IPS DF 6.9 (cell line): ENCODE results near the gene PCDHA13.
"Not testable (repeated sequence)": the region's sequence is repeated elsewhere in the genome, so short reads cannot be mapped to it uniquely, and the experiment has no call there.

Source experiments
- DNase-seq: peaks from one replicate; pipeline ENCODE4 v3.0.0-alpha.2; 2013; ENCODE audit warnings: low read depth, low spot score
- H3K27ac ChIP-seq: one replicate; pipeline ENCODE4 v1.5.1; 2013; ENCODE audit warnings: low read length, control low read depth
- H3K27me3 ChIP-seq: 2 replicates; pipeline ENCODE4 v1.6.1; 2013; ENCODE audit warnings: mild to moderate bottlenecking, low read length; ENCODE audit not compliant: control insufficient read depth, insufficient read depth
- H3K36me3 ChIP-seq: 2 replicates; pipeline ENCODE4 v1.6.1; 2013; ENCODE audit warnings: low read length; ENCODE audit not compliant: control insufficient read depth, insufficient read depth
- H3K4me1 ChIP-seq: 2 replicates; pipeline ENCODE4 v1.6.1; 2013; ENCODE audit warnings: low read length; ENCODE audit not compliant: control insufficient read depth, insufficient read depth
- H3K4me3 ChIP-seq: 2 replicates; pipeline ENCODE4 v1.5.1; 2013; ENCODE audit warnings: mild to moderate bottlenecking, low read length
- H3K9me3 ChIP-seq: 2 replicates; pipeline ENCODE4 v1.6.1; 2013; ENCODE audit warnings: low read length, inconsistent platforms; ENCODE audit not compliant: control insufficient read depth, insufficient read depth
- WGBS: extraction: QIAGEN DNeasy Blood & Tissue Kit; methylation state at CpG from one replicate; pipeline ENCODE4 v1.1.7; 2013; ENCODE audit warnings: mixed read lengths, missing lambda C conversion rate; ENCODE audit not compliant: insufficient read length, insufficient coverage; 5-methylcytosine and 5-hydroxymethylcytosine counted together

PCDHA13 gene

DNA sequence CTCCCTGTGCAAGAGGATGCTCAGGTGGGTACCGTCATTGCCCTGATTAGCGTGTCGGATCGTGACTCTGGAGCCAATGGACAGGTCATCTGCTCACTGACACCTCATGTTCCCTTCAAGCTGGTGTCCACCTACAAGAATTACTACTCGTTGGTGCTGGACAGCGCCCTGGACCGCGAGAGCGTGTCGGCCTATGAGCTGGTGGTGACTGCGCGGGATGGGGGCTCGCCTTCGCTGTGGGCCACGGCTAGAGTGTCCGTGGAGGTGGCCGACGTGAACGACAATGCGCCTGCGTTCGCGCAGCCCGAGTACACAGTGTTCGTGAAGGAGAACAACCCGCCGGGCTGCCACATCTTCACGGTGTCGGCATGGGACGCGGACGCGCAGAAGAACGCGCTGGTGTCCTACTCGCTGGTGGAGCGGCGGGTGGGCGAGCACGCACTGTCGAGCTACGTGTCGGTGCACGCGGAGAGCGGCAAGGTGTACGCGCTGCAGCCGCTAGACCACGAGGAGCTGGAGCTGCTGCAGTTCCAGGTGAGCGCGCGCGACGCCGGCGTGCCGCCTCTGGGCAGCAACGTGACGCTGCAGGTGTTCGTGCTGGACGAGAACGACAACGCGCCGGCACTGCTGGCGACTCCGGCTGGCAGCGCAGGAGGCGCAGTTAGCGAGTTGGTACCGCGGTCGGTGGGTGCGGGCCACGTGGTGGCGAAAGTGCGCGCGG is 5.2 kb upstream of the PCDHA13 start:
- not testable (repeated sequence) for H3K27me3 ChIP-seq, DNase-seq, H3K27ac ChIP-seq, H3K4me3 ChIP-seq, H3K4me1 ChIP-seq, H3K36me3 ChIP-seq, H3K9me3 ChIP-seq
- WGBS = no CpG with 5 or more reads among the region's 80 CpGs

DNA sequence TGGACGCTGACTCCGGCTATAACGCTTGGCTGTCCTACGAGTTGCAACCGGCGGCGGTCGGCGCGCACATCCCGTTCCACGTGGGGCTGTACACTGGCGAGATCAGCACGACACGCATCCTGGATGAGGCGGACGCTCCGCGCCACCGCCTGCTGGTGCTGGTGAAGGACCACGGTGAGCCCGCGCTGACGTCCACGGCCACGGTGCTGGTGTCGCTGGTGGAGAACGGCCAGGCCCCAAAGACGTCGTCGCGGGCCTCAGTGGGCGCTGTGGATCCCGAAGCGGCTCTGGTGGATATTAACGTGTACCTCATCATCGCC is 4.7 kb upstream of the PCDHA13 start:
- no peak for DNase-seq
- WGBS = no CpG with 5 or more reads among the region's 37 CpGs
- Histone ChIP-seq H3K27me3 (no peaks in the 10 kb centered on the region), H3K27ac (no peak overlapping the region), H3K4me1 (peaks cover 2% of the 10 kb centered on the region; the same call in 1 of the 2 replicates), H3K9me3 (no peaks in the 10 kb centered on the region), H3K36me3 (peaks cover 4% of the 10 kb centered on the region; the same call in 1 of the 2 replicates), H3K4me3 (no peak overlapping the region)

DNA sequence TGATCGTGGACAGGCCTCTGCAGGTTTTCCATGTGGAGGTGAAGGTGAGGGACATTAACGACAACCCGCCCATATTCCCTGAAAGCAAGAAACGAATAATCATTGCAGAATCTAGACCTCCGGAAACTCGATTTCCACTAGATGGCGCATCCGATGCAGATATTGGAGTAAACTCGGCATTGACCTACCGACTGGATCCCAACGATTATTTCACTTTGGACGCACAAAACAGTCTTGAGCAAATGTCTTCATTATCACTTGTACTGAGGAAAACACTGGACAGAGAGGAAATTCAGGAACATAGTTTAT is 621 bp downstream of the PCDHA13 start:
- Histone ChIP-seq H3K36me3 (peaks cover 3% of the 10 kb centered on the region), H3K27me3 (no peaks in the 10 kb centered on the region), H3K4me1 (no peaks in the 10 kb centered on the region), H3K27ac (no peak overlapping the region), H3K4me3 (peak overlapping the region; percentile 33; the same call in 1 of the 2 replicates), H3K9me3 (no peaks in the 10 kb centered on the region)
- peak; percentile 27 for DNase-seq
- no CpG with 5 or more reads among the region's 12 CpGs for WGBS

DNA sequence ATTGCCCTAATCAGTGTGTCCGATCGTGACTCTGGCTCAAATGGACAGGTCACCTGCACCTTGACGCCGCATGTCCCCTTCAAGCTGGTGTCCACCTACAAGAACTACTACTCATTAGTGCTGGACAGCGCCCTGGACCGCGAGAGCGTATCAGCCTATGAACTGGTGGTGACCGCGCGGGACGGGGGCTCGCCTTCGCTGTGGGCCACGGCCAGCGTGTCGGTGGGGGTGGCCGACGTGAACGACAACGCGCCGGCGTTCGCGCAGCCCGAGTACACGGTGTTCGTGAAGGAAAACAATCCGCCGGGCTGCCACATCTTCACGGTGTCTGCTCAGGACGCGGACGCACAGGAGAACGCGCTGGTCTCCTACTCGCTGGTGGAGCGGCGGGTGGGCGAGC is 1.4 kb downstream of the PCDHA13 start:
- Histone ChIP-seq H3K27ac (no peak overlapping the region), H3K4me1 (no peaks in the 10 kb centered on the region), H3K36me3 (peaks cover 3% of the 10 kb centered on the region; the same call in 1 of the 2 replicates), H3K4me3 (no peak overlapping the region), H3K9me3 (no peaks in the 10 kb centered on the region), H3K27me3 (no peaks in the 10 kb centered on the region)
- no CpG with 5 or more reads among the region's 41 CpGs for WGBS
- no peak for DNase-seq

DNA sequence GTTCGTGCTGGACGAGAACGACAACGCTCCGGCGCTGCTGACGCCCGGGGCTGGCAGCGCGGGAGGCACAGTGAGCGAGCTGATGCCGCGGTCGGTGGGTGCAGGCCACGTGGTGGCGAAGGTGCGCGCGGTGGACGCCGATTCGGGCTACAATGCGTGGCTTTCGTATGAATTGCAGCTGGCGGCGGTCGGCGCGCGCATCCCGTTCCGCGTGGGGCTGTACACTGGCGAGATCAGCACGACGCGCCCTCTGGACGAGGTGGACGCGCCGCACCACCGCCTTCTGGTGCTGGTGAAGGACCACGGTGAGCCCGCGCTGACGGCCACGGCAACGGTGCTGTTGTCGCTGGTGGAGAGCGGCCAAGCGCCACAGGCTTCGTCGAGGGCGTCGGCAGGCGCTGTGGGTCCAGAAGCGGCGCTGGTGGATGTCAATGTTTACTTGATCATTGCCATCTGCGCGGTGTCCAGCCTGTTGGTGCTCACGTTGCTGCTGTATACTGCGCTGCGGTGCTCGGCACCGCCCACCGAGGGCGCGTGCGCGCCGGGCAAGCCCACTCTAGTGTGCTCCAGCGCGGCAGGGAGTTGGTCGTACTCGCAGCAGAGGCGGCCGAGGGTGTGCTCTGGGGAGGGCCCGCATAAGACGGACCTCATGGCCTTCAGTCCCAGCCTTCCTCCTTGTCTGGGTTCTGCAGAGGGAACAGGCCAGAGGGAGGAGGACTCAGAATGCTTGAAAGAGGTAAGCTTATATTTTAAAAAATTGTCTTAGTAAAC is 2.2 kb downstream of the PCDHA13 start:
- Histone ChIP-seq H3K9me3 (no peaks in the 10 kb centered on the region), H3K27ac (no peak overlapping the region), H3K36me3 (peaks cover 3% of the 10 kb centered on the region; the same call in 1 of the 2 replicates), H3K4me3 (no peak overlapping the region), H3K4me1 (no peaks in the 10 kb centered on the region), H3K27me3 (no peaks in the 10 kb centered on the region)
- no CpG with 5 or more reads among the region's 79 CpGs for WGBS
- no peak for DNase-seq

DNA sequence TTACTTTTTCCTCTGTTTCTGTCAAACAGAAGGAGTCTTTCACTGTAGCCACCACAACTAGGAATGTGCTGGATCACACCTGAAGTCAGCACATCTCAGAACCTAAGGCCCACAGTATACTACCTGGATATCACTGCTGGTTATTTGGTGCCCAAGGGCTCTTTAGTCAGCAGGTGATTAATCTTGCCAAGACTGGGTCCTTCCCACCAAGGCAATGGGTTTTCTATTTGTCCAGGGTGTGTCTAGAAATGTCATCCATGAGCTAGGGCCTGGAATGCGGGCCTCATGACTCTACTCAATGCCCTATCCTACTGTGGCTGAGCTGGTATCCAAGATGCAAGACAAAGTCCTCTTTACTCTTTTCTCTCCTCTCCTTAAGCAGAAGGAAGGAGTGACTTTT is 34.4 kb downstream of the PCDHA13 start:
- Histone ChIP-seq H3K27ac (no peak overlapping the region), H3K4me3 (no peak overlapping the region), H3K36me3 (no peaks in the 10 kb centered on the region), H3K27me3 (no peaks in the 10 kb centered on the region), H3K4me1 (no peaks in the 10 kb centered on the region), H3K9me3 (no peaks in the 10 kb centered on the region)
- no peak for DNase-seq
- WGBS = no CpG with 5 or more reads among the region's 1 CpG

DNA sequence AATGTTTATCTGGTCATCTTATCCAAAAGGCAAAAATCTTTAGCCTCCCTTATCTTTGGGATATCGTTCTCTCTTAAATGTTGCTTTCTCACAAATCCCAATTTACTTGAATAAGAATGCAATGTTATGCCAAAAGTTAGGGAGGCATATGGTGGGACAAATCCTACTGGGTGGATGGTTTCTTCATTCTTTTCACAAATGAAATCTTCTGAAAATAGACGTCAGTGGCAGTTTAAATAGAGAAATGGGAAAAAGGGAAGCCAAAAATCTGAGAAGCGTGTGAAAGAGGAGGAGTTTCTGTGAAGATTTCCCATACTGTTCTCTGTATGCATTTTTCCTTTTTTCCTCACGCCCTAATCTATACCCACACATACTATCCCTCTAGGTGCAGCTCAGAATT is 41.7 kb downstream of the PCDHA13 start:
- DNase-seq = no peak
- H3K27me3 ChIP-seq = peaks cover 5% of the 10 kb centered on the region; the same call in 1 of the 2 replicates
- H3K36me3 ChIP-seq = no peaks in the 10 kb centered on the region
- no peak overlapping the region for H3K4me3 ChIP-seq
- no peaks in the 10 kb centered on the region for H3K9me3 ChIP-seq
- no CpG with 5 or more reads among the region's 4 CpGs for WGBS
- peaks cover 8% of the 10 kb centered on the region for H3K4me1 ChIP-seq
- no peak overlapping the region for H3K27ac ChIP-seq

DNA sequence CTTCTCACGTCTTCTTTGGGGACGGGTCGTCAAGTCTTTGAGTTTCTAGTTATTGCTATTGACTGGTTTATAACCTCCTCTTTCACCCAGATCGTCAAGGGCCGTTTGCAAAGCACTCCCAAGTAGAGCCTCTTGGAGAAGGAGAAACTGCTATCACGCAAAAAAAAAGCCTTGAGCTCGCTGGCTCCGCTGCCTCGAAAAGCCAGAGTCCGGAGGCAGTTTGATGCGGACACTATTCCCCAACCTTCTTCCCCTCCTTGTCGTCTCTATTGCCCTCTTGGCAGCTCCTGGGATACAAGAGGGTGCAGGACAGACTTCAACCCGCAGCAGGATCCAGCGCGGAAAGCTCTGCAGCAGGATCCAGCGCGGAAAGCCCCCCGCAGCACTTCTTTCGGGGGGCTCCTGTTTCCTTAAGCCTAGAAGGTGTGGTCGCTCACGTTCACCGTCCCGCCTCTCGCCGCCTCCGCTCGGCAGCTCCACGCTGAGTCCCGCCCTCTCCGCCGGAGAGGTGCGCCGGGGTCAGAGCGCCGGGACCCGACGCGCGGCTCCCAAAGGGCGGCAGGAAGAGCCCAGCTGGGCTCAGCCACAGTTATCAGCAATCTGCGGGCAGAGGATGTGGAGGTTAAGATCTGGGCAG is 44.0 kb downstream of the PCDHA13 start, which contains the start of gene PCDHAC1:
Gene PCDHAC1 (plus strand): TSS at position 494 of the 637 bp plus-strand sequence. CDS start 594 bp downstream, outside the sequence.
- peaks cover 8% of the 10 kb centered on the region for H3K4me1 ChIP-seq
- no peaks in the 10 kb centered on the region for H3K9me3 ChIP-seq
- no CpG with 5 or more reads among the region's 41 CpGs for WGBS
- no peak within 1 kb of the TSS for H3K27ac ChIP-seq
- peaks cover 5% of the 10 kb centered on the region; the same call in 1 of the 2 replicates for H3K27me3 ChIP-seq
- H3K36me3 ChIP-seq = no peaks in the 10 kb centered on the region
- peak; percentile 35 for DNase-seq
- H3K4me3 ChIP-seq = peak within 1 kb of the TSS; percentile 64; the same call in 1 of the 2 replicates

DNA sequence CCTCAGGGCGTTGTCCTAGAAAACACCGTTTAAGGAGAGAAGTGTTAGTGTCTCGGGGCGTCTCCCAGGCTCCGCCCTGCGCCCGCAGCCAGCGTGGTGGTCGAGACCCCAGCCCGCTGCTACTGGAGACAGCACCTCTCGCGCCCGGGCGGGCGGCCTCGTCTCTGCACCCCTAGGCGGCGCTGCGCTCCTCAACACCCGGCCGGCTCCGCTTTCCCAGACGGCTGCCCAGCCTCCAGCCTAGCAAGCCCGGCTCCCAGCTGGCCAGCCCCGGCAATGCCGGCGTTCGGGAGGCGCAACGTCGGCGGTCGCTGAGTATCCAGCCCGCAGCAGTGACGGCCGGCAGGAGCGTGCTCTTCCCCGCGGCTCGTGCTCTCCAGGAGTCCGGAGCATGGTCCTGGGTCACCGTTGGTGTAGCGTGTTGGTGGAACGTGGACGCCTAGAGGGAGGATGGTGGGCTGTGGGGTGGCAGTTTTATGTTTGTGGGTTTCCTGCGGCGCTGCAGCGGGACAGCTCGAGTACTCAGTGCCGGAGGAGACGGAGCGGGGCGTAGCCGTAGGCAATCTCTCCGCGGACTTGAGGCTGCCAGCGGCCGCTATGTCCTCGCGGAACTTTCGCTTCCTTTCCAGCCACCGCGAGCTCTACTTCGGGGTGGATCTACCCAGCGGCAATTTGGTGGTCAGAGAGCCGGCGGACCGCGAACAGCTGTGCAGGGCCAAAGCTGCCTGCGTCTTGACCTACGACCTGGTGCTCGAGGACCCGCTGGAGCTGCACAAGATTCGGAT is 44.7 kb downstream of the PCDHA13 start:
- peaks cover 8% of the 10 kb centered on the region for H3K4me1 ChIP-seq
- peak; percentile 78 for DNase-seq
- WGBS = no CpG with 5 or more reads among the region's 74 CpGs
- no peaks in the 10 kb centered on the region for H3K9me3 ChIP-seq
- peaks cover 5% of the 10 kb centered on the region; the same call in 1 of the 2 replicates for H3K27me3 ChIP-seq
- no peaks in the 10 kb centered on the region for H3K36me3 ChIP-seq
- no peak overlapping the region for H3K27ac ChIP-seq
- H3K4me3 ChIP-seq = peak overlapping the region; percentile 64; the same call in 1 of the 2 replicates

DNA sequence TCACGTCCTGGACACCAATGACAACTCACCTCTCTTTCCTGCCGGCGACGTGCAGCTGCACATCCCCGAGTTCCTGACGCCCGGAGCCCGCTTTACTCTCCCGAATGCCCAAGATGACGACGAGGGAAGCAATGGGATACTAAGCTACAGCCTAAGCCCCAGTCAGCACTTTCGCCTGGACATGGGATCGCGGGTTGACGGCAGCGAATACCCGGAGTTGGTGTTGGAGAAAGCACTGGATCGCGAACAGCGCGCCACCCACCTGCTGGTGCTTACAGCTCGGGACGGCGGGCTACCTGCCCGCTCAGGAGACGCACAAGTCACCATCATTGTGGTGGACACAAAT is 45.3 kb downstream of the PCDHA13 start:
- peaks cover 5% of the 10 kb centered on the region; the same call in 1 of the 2 replicates for H3K27me3 ChIP-seq
- no peak overlapping the region for H3K27ac ChIP-seq
- peaks cover 8% of the 10 kb centered on the region for H3K4me1 ChIP-seq
- DNase-seq = peak; percentile 25
- H3K36me3 ChIP-seq = no peaks in the 10 kb centered on the region
- no peaks in the 10 kb centered on the region for H3K9me3 ChIP-seq
- no CpG with 5 or more reads among the region's 26 CpGs for WGBS
- peak overlapping the region; percentile 61; the same call in 1 of the 2 replicates for H3K4me3 ChIP-seq
